GM12891 (cell line): Measurements from ENCODE around the gene SLC25A24.

Experiments used
- PAX5 ChIP-seq: IDR thresholded peaks from 2 replicates; pipeline ENCODE4 v1.6.1; 2011; ENCODE audit warnings: low read length, moderate library complexity, mild to moderate bottlenecking; ENCODE audit not compliant: insufficient read depth, severe bottlenecking
- POLR2A ChIP-seq: IDR thresholded peaks from 2 replicates; pipeline ENCODE4 v1.6.1; 2011; ENCODE audit warnings: low read depth, low read length, control low read depth
- POLR2AphosphoS5 ChIP-seq: IDR thresholded peaks from 2 replicates; pipeline ENCODE4 v1.6.1; 2011; ENCODE audit warnings: low read depth, low read length, control low read depth

GRCh38 chr1:108190001-108190634 lies 10.0 kb downstream of the SLC25A24 start:
- no peak for TF ChIP-seq POLR2A
- no peak for TF ChIP-seq POLR2AphosphoS5
- no peak for TF ChIP-seq PAX5
